SU-DHL-6 (cell line): ENCODE measurements around the gene VPS51.

Experiments
- H2AFZ ChIP-seq: fragments of 200-600 bp; sonication (generic); 2 replicates; pipeline ENCODE4 v1.6.1; 2014; ENCODE audit warnings: low read depth, mild to moderate bottlenecking, moderate library complexity, mixed read lengths, antibody characterized with exemption, low read length; ENCODE audit not compliant: severe bottlenecking
- H3F3A ChIP-seq: fragments of 200-600 bp; shearing (Covaris generic); 2 replicates; pipeline ENCODE4 v1.6.0; 2016; ENCODE audit warnings: antibody characterized with exemption, mild to moderate bottlenecking; ENCODE audit not compliant: insufficient read depth
- H3K27ac ChIP-seq: fragments of 200-600 bp; sonication (generic); 2 replicates; pipeline ENCODE4 v1.5.1; 2016; ENCODE audit warnings: low read depth, mild to moderate bottlenecking, low read length, moderate library complexity, mixed read lengths
- H3K27me3 ChIP-seq: fragments of 200-600 bp; sonication (generic), shearing (Covaris generic); 2 replicates; pipeline ENCODE4 v1.6.0; 2014; ENCODE audit warnings: mild to moderate bottlenecking, low read length
- H3K36me3 ChIP-seq: fragments of 200-600 bp; sonication (generic); 2 replicates; pipeline ENCODE4 v1.6.1; 2014; ENCODE audit warnings: mild to moderate bottlenecking, low read length, mixed read lengths
- H3K4me2 ChIP-seq: fragments of 300-600, 200-600 bp; shearing (Covaris generic), sonication (generic); 2 replicates; pipeline ENCODE4 v1.6.0; 2014; ENCODE audit warnings: low read length, low read depth, mild to moderate bottlenecking; ENCODE audit not compliant: poor library complexity, severe bottlenecking
- H3K4me3 ChIP-seq: fragments of 200-600 bp; sonication (generic); 2 replicates; pipeline ENCODE4 v1.5.1; 2014; ENCODE audit warnings: antibody characterized with exemption, low read length, mild to moderate bottlenecking, mixed read lengths; ENCODE audit not compliant: insufficient read depth, poor library complexity, severe bottlenecking
- H3K79me2 ChIP-seq: fragments of 200-600 bp; sonication (generic); 2 replicates; pipeline ENCODE4 v1.6.1; 2014; ENCODE audit warnings: mild to moderate bottlenecking, low read length, moderate library complexity; ENCODE audit not compliant: insufficient read depth
- H3K9ac ChIP-seq: fragments of 200-600 bp; sonication (generic); 2 replicates; pipeline ENCODE4 v1.7.0; 2014; ENCODE audit warnings: mild to moderate bottlenecking, low read length
- H3K9me2 ChIP-seq: fragments of 200-600 bp; sonication (generic); replicated peaks from 2 replicates; pipeline ENCODE4 v1.6.1; 2014; ENCODE audit warnings: low read length; ENCODE audit not compliant: insufficient read depth
- H3K9me3 ChIP-seq: fragments of 200-600 bp; sonication (generic); 2 replicates; pipeline ENCODE4 v1.6.1; 2014; ENCODE audit warnings: low read length, mixed read lengths; ENCODE audit not compliant: insufficient read depth
- H4K20me1 ChIP-seq: fragments of 200-600 bp; sonication (generic); 2 replicates; pipeline ENCODE4 v1.6.1; 2014; ENCODE audit warnings: low read depth, mild to moderate bottlenecking, antibody characterized with exemption, low read length, moderate library complexity, mixed read lengths
- CTCF ChIP-seq: fragments of 200-600 bp; sonication (generic); IDR thresholded peaks from one replicate; pipeline ENCODE4 v1.5.1; 2017; ENCODE audit warnings: antibody characterized with exemption, mild to moderate bottlenecking, low read length, moderate library complexity; ENCODE audit not compliant: insufficient read depth, poor library complexity, severe bottlenecking
- EZH2phosphoT487 ChIP-seq: fragments of 200-600 bp; sonication (generic), shearing (Covaris generic); conservative IDR thresholded peaks from 2 replicates; pipeline ENCODE4 v1.6.1; 2018; ENCODE audit warnings: mild to moderate bottlenecking, antibody characterized with exemption, low read length, moderate library complexity, mixed read lengths

Gene VPS51

GRCh38 chr11:65057526-65057925, 38.5 kb upstream of the VPS51 start:
- TF ChIP-seq CTCF (no peak), EZH2phosphoT487 (no peak)
- Histone ChIP-seq H2AFZ (no peak overlapping the region), H3K36me3 (no peaks in the 10 kb centered on the region), H3K79me2 (no peaks in the 10 kb centered on the region), H3K9ac (no peak overlapping the region), H3K9me3 (no peaks in the 10 kb centered on the region), H3K9me2 (no peaks in the 10 kb centered on the region), H3K27ac (no peak overlapping the region), H3K27me3 (no peaks in the 10 kb centered on the region), H4K20me1 (no peaks in the 10 kb centered on the region), H3F3A (no peaks in the 10 kb centered on the region), H3K4me2 (no peak overlapping the region), H3K4me3 (no peak overlapping the region)

GRCh38 chr11:65058012-65058411, 38.0 kb upstream of the VPS51 start:
- no peaks in the 10 kb centered on the region for H3K36me3 ChIP-seq
- H3K79me2 ChIP-seq = no peaks in the 10 kb centered on the region
- no peaks in the 10 kb centered on the region for H4K20me1 ChIP-seq
- no peak for TF ChIP-seq CTCF
- TF ChIP-seq EZH2phosphoT487 = no peak
- H3K9me3 ChIP-seq = no peaks in the 10 kb centered on the region
- no peak overlapping the region for H3K4me2 ChIP-seq
- H3K9me2 ChIP-seq = no peaks in the 10 kb centered on the region
- no peak overlapping the region for H3K27ac ChIP-seq
- H3F3A ChIP-seq = no peaks in the 10 kb centered on the region
- no peak overlapping the region for H3K4me3 ChIP-seq
- H3K27me3 ChIP-seq = no peaks in the 10 kb centered on the region
- H3K9ac ChIP-seq = no peak overlapping the region
- no peak overlapping the region for H2AFZ ChIP-seq

DNA sequence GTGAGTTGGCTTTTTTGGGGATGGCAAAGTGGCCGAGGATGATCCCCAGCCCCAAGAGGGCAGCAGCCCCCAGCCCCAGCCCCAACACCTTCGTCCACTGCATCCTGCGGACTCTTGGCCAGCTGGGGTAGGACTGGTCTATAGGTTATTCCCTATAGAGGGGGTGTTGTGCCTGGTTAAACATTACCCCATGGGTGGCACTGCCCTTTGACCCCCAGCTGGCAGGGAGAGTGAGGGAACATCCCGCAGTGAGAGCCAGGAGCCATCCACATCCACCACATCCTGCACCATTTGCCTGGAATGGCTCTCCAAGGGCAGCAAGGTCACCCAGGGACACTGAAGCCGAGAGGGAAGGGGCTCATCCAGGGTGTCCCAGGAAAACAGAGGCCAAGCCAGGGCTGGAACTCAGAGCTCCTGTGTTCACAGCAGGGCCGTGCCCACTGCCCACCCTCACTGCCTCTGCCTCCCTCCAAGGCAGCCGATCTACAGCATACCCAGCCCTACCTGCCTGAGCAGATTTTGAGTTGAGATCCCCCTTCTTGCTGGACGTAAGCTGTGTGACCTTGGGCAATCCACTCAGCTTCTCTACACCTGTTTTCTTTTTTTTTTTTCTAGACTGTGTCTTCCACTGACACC, 37.5 kb upstream of the VPS51 start, which contains the start of gene NAALADL1:
Gene NAALADL1, minus strand, starts transcription at position 135 of the 636 bp plus-strand sequence. Its CDS starts 32 bp downstream, at position 103.
- TF ChIP-seq EZH2phosphoT487 = no peak
- TF ChIP-seq CTCF = no peak
- H3K9ac ChIP-seq = no peak within 1 kb of the TSS
- H4K20me1 ChIP-seq = no peaks in the 10 kb centered on the region
- no peaks in the 10 kb centered on the region for H3K27me3 ChIP-seq
- no peak within 1 kb of the TSS for H2AFZ ChIP-seq
- no peaks in the 10 kb centered on the region for H3K36me3 ChIP-seq
- no peak within 1 kb of the TSS for H3K4me3 ChIP-seq
- H3K27ac ChIP-seq = no peak within 1 kb of the TSS
- H3K79me2 ChIP-seq = no peaks in the 10 kb centered on the region
- no peaks in the 10 kb centered on the region for H3K9me2 ChIP-seq
- no peaks in the 10 kb centered on the region for H3F3A ChIP-seq
- H3K4me2 ChIP-seq = no peak within 1 kb of the TSS
- H3K9me3 ChIP-seq = no peaks in the 10 kb centered on the region
